ENCODE data around the gene DIABLO.
"Not testable (repeated sequence)": the region's sequence is repeated elsewhere in the genome, so short reads cannot be mapped to it uniquely, and the experiment has no call there.

DIABLO gene

GRCh38 chr12:122187466-122187865 lies 38.4 kb downstream of the DIABLO start:
- no peak for DNase-seq

- DNase-seq: no peak
Measured at GRCh38 chr12:122185494-122186082, 40.3 kb downstream of the DIABLO start.

GRCh38 chr12:122185079-122185478 lies 40.8 kb downstream of the DIABLO start:
- no peak for DNase-seq

GRCh38 chr12:122184517-122184916 lies 41.3 kb downstream of the DIABLO start:
- no peak for DNase-seq

- no peak for DNase-seq
Measured at GRCh38 chr12:122183588-122183940, 42.3 kb downstream of the DIABLO start.

DNA sequence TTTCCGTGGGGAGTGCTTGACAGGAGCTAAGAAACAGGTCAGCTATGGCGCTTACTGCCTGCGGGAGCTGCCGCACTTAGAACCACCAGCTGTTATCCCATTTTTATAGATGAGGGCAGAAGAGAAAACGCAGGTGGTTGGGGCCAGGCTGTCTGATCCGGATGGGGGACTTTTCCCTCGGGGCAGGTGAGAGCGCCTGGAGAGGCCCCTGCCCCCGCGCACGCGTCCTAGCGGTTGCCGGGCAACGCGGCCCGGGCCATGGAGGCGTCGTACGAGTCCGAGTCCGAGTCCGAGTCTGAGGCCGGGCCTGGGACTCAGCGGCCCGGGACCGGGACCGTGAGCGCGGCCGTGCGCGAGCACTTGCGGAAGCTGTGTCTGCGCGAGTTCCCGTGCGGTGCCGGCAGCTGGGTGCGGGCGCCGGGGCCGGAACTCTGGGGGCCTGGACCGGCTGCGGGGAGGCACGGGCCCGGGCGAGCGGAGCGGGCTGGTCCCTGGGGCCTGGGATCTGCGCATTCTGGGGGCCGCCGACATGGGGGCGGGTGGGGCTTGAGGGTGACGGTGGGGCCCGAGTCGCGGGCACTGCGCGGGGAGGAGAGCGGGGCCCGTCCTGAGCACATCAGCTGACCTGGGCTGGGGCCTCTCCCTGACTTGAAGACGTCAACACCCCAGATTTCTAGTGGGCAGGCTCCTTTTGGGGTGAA lies 42.8 kb downstream of the DIABLO start, which contains the start of gene LRRC43:
LRRC43 (plus strand) TSS at position 237 of the 701 bp plus-strand sequence; CDS start at position 259, 22 bp downstream.
- peak; percentile 96 for DNase-seq

DNA sequence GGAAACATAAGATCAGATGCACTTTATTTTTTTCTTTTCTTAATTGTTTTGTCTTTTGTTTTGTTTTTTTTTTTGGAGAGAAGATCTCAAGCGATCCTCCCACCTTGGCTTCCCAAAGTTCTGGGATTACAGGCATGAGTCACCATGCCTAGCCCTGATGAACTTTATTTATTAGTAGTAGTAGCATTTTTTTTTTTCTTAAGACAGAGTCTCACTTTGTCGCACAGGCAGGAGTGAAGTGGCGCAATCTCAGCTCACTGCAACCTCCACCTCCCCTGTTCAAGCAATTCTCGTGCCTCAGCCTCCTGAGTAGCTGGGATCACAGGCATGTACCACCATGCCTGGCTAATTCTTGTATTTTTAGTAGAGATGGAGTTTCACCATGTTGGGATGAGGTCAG lies 49.4 kb downstream of the DIABLO start:
- not testable (repeated sequence) for DNase-seq

DNA sequence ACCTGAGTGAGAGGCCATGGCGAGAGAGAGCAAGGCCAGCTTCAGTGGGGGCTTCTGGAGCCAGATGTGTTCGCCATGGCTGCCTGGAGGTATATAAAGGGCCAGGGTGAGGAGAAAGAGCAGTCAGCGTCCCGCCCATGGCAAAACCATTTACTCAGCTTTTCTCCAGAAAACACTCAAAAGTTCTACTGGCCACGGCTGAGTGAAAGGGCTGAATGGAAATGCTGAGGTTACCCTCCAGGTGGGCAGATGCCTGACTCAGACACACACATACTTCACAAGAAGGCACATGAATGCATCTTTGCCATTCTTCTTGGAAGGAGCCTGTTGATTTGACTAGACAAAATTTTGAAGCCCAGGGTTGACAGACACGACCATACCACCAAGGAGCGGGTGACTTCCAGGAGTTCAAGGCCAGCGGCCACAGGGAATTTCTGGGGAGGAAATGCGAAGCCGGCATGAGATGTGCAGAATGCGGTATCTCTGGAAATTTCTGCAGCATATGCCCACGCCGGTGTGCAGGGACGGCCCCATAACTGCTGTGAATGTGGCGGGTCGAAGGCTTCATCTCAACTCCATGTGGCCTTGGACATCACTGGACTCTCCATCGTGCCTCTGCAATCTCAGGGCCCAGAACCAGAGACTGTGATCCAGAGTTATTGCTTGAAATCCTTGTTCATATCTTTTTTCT lies 51.6 kb downstream of the DIABLO start, which contains the start of gene IL31:
IL31 (minus strand) TSS at position 67 of the 691 bp plus-strand sequence; CDS start at position 18, 49 bp downstream.
- DNase-seq: no peak

- DNase-seq: no peak
Measured at GRCh38 chr12:122172262-122172939, 53.5 kb downstream of the DIABLO start.

GRCh38 chr12:122171399-122171798 lies 54.5 kb downstream of the DIABLO start:
- no peak for DNase-seq

- no peak for DNase-seq
Measured at GRCh38 chr12:122168492-122168891, 57.4 kb downstream of the DIABLO start.

DNA sequence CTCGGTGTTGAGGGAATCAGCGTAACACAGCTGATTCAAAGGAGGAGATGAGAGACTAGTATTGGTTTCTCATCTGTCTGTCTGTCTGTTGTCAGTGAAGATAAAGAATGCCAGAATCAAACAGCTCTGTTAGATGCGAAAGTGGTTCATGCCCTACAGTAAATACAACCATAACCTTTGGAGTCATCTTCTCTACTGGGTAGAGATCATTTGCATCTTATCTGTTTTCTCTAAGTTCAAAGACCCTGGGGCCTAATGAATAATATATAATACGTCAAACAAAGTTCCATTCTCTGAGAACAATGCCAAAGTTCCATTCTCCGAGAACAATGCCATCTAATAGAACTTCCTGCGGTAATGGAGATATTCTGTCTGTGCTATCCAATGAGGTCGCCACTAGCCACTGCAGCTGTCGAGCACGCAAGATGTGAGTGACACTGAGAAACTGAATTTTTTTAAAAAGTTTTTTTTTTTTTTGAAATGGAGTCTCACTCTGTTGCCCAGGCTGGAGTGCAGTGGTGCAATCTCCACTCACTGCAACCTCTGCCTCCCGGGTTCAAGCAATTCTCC lies 58.4 kb downstream of the DIABLO start:
- DNase-seq: no peak

- DNase-seq: peak; percentile 42
Measured at GRCh38 chr12:122166422-122167349, 59.2 kb downstream of the DIABLO start.

DNA sequence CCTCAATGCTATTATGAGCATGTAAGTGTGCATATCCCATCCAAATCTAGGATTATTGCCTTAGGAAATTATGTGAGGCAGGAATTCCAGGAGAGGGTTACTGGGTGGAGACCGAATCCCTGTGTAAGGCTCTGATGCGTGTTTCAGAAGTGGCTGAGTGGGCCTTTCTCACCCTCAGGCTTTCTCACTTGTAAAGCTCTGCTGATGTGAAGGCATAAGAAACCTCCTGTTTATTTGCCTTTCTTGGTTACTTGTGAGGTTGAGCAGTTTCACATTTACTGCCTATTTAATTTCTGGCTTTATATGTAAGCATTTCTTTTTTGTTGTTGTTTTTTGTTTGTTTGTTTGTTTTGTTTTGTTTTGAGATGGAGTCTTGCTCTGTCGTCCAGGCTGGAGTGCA lies 62.9 kb downstream of the DIABLO start:
- DNase-seq: no peak

DNA sequence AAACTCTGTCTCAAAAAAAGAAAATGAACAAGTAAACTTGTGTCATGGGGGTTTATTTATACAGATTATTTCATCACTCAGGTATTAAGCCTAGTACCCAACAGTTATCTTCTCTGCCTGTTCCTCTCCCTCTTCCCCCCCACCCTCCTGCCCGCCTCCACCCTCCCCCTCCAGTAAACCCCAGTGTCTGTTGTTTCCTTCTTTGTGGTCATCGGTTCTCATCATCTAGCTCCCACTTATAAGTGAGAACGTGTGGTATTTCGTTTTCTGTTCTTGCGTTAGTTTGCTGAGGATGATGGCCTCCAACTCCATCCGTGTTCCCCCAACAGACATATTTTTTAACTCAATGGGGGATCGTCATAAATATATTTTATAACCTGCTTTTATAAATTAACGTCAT lies 64.2 kb downstream of the DIABLO start:
- DNase-seq: no peak

DNA sequence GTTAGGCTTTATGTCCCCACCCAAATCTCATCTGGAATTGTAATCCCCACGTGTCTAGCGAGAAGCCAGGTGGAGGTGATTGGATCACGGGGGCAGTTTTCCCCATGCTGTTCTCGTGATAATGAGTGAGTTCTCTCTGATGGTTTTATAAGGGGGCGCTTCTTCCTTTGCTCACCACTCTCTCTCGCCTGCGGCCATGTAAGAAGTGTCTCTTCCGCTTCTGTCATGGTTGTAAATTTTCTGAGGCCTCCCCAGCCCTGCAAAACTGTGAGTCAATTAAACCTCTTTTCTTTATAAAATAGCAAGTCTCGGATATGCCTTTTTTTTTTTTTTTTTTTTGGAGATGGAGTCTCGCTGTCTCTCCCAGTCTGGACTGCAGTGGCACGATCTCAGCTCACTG lies 65.1 kb downstream of the DIABLO start:
- no peak for DNase-seq

GRCh38 chr12:122159882-122160281 lies 66.0 kb downstream of the DIABLO start:
- peak; percentile 11 for DNase-seq

GRCh38 chr12:122158700-122159285 lies 67.1 kb downstream of the DIABLO start:
- no peak for DNase-seq

All from NCI-H2171 treated with DMSO at 0.1 percent for 48 hours (cell line).